H9 (cell line): ENCODE results near the gene XPC. TPM values are rescaled to one million over a fixed set of nuclear protein-coding genes. Genes with fewer than 3 reads are reported as not detected.

Source experiments
- DNase-seq: peaks from one replicate; pipeline ENCODE4 v3.0.0-alpha.2; 2017
- H2AFZ ChIP-seq: one replicate; pipeline ENCODE4 v1.6.1; 2013; ENCODE audit warnings: mild to moderate bottlenecking, low read length, control low read depth, moderate library complexity
- H2AK5ac ChIP-seq: 2 replicates; pipeline ENCODE4 v1.6.1; 2013; ENCODE audit warnings: low read length, control low read depth, mixed read lengths; ENCODE audit not compliant: insufficient read length
- H2BK120ac ChIP-seq: one replicate; pipeline ENCODE4 v1.6.1; 2013; ENCODE audit warnings: low read depth, mild to moderate bottlenecking, low read length, control low read depth, inconsistent platforms; ENCODE audit not compliant: poor library complexity, severe bottlenecking
- H2BK12ac ChIP-seq: 2 replicates; pipeline ENCODE4 v1.6.1; 2013; ENCODE audit warnings: low read length, control low read depth, mixed read lengths, low read depth; ENCODE audit not compliant: insufficient read length
- H2BK15ac ChIP-seq: 2 replicates; pipeline ENCODE4 v1.6.1; 2013; ENCODE audit warnings: low read depth, low read length, control low read depth
- H2BK20ac ChIP-seq: one replicate; pipeline ENCODE4 v1.6.1; 2013; ENCODE audit warnings: low read depth, mild to moderate bottlenecking, low read length, control low read depth, inconsistent platforms; ENCODE audit not compliant: poor library complexity, severe bottlenecking
- H2BK5ac ChIP-seq: 2 replicates; pipeline ENCODE4 v1.6.1; 2013; ENCODE audit warnings: low read length, control low read depth, mixed read lengths; ENCODE audit not compliant: insufficient read length
- H3K14ac ChIP-seq: 2 replicates; pipeline ENCODE4 v1.6.1; 2013; ENCODE audit warnings: low read length, control low read depth; ENCODE audit not compliant: insufficient read depth
- H3K18ac ChIP-seq: 2 replicates; pipeline ENCODE4 v1.6.1; 2013; ENCODE audit warnings: low read depth, mild to moderate bottlenecking, mixed read lengths, low read length, control low read depth; ENCODE audit not compliant: insufficient read length
- H3K23ac ChIP-seq: 2 replicates; pipeline ENCODE4 v1.6.1; 2013; ENCODE audit warnings: low read length, control low read depth, mixed read lengths, low read depth; ENCODE audit not compliant: insufficient read length
- H3K23me2 ChIP-seq: 2 replicates; pipeline ENCODE4 v1.6.1; 2013; ENCODE audit warnings: low read depth, mild to moderate bottlenecking, mixed read lengths, low read length, control low read depth; ENCODE audit not compliant: insufficient read length, poor library complexity, severe bottlenecking
- H3K27ac ChIP-seq: 2 replicates; pipeline ENCODE4 v1.5.1; 2013; ENCODE audit warnings: low read length, control low read depth, mixed read lengths, low read depth; ENCODE audit not compliant: insufficient read length
- H3K27me3 ChIP-seq: 2 replicates; pipeline ENCODE4 v1.6.1; 2013; ENCODE audit warnings: low read length, control low read depth, inconsistent platforms; ENCODE audit not compliant: insufficient read depth
- H3K4ac ChIP-seq: 2 replicates; pipeline ENCODE4 v1.6.1; 2013; ENCODE audit warnings: low read depth, mild to moderate bottlenecking, control low read depth, inconsistent platforms, low read length, moderate library complexity
- H3K4me1 ChIP-seq: 2 replicates; pipeline ENCODE4 v1.6.1; 2013; ENCODE audit warnings: low read length, control low read depth, inconsistent platforms; ENCODE audit not compliant: insufficient read depth
- H3K4me2 ChIP-seq: 2 replicates; pipeline ENCODE4 v1.6.1; 2013; ENCODE audit warnings: low read length, control low read depth, mixed read lengths; ENCODE audit not compliant: insufficient read length, insufficient read depth
- H3K56ac ChIP-seq: 2 replicates; pipeline ENCODE4 v1.6.1; 2013; ENCODE audit warnings: low read depth, mild to moderate bottlenecking, mixed read lengths, low read length, control low read depth; ENCODE audit not compliant: insufficient read length
- H3K79me1 ChIP-seq: 2 replicates; pipeline ENCODE4 v1.6.1; 2013; ENCODE audit warnings: low read depth, mild to moderate bottlenecking, moderate library complexity, low read length, control low read depth, inconsistent platforms; ENCODE audit not compliant: insufficient read depth, poor library complexity, severe bottlenecking
- H3K79me2 ChIP-seq: 2 replicates; pipeline ENCODE4 v1.6.1; 2013; ENCODE audit warnings: low read length, control low read depth, inconsistent platforms; ENCODE audit not compliant: insufficient read depth
- H3K9ac ChIP-seq: 2 replicates; pipeline ENCODE4 v1.6.1; 2013; ENCODE audit warnings: low read length, control low read depth, mixed read lengths; ENCODE audit not compliant: insufficient read length; ENCODE audit errors: extremely low read depth
- H3K9me3 ChIP-seq: one replicate; pipeline ENCODE4 v1.6.1; 2013; ENCODE audit warnings: low read depth, low read length, inconsistent platforms; ENCODE audit not compliant: control insufficient read depth
- H3T11ph ChIP-seq: one replicate; pipeline ENCODE4 v1.6.1; 2013; ENCODE audit warnings: mild to moderate bottlenecking, low read length, control low read depth, inconsistent platforms
- H4K20me1 ChIP-seq: one replicate; pipeline ENCODE4 v1.6.1; 2013; ENCODE audit not compliant: control insufficient read depth, insufficient read length, insufficient read depth
- H4K5ac ChIP-seq: 2 replicates; pipeline ENCODE4 v1.6.1; 2013; ENCODE audit warnings: low read depth, mild to moderate bottlenecking, mixed read lengths, low read length, control low read depth; ENCODE audit not compliant: insufficient read length
- H4K8ac ChIP-seq: replicated peaks from 2 replicates; pipeline ENCODE4 v1.6.1; 2013; ENCODE audit warnings: low read length, control low read depth, mixed read lengths, low read depth; ENCODE audit not compliant: insufficient read length
- H4K91ac ChIP-seq: 2 replicates; pipeline ENCODE4 v1.6.1; 2013; ENCODE audit warnings: low read depth, mild to moderate bottlenecking, moderate library complexity, mixed read lengths, low read length, control low read depth; ENCODE audit not compliant: insufficient read length
- H3K27ac Mint-ChIP-seq, 3 experiments: 2 replicates in 2 of 3; 3 replicates in 1 of 3; pipeline ENCODE4 v1.8.0; 2020 to 2021; ENCODE audit warnings: mixed read lengths in 3 of 3, mild to moderate bottlenecking in 1 of 3, moderate library complexity in 1 of 3
- H3K27me3 Mint-ChIP-seq: 2 replicates; pipeline ENCODE4 v1.8.0; 2021; ENCODE audit warnings: low read depth, mild to moderate bottlenecking, moderate library complexity, mixed read lengths
- H3K36me3 Mint-ChIP-seq, 3 experiments: 2 replicates in 2 of 3; 3 replicates in 1 of 3; pipeline ENCODE4 v1.8.0; 2020 to 2021; ENCODE audit warnings: low read depth in 3 of 3, mixed read lengths in 3 of 3; ENCODE audit not compliant: insufficient read depth in 1 of 3
- H3K4me1 Mint-ChIP-seq, 2 experiments: 2 replicates each; pipeline ENCODE4 v1.8.0; 2020; ENCODE audit warnings: mixed read lengths in 2 of 2
- H3K4me3 Mint-ChIP-seq, 2 experiments: 2 replicates in 1 of 2; 3 replicates in 1 of 2; pipeline ENCODE4 v1.8.0; 2020 to 2021; ENCODE audit warnings: mild to moderate bottlenecking in 2 of 2, mixed read lengths in 2 of 2, moderate library complexity in 1 of 2
- H3K9me3 Mint-ChIP-seq, 2 experiments: 2 replicates in 1 of 2; 3 replicates in 1 of 2; pipeline ENCODE4 v1.8.0; 2020; ENCODE audit warnings: mild to moderate bottlenecking in 2 of 2, mixed read lengths in 2 of 2, moderate library complexity in 1 of 2
- WGBS: extraction: QIAGEN DNeasy Blood & Tissue Kit; methylation state at CpG from one replicate; pipeline ENCODE4 v1.1.7; 2013; ENCODE audit warnings: missing lambda C conversion rate, low lambda C conversion rate, mixed read lengths; ENCODE audit not compliant: insufficient read length; ENCODE audit errors: extremely low coverage; 5-methylcytosine and 5-hydroxymethylcytosine counted together
- total RNA-seq: library from RNA; stranded (reverse); gene quantifications from 2 replicates; pipeline ENCODE4 v1.2.1, GENCODE V29; 2021
- TF ChIP-seq, protein P1 (sequence below): fragments of 200-600 bp; sonication (generic); conservative IDR thresholded peaks from 3 replicates; pipeline ENCODE4 v1.8.0; 2021; ENCODE audit warnings: antibody characterized with exemption, mild to moderate bottlenecking

The XPC gene
- total RNA-seq, 1 experiment from 2014 or later: 30.3 TPM

DNA sequence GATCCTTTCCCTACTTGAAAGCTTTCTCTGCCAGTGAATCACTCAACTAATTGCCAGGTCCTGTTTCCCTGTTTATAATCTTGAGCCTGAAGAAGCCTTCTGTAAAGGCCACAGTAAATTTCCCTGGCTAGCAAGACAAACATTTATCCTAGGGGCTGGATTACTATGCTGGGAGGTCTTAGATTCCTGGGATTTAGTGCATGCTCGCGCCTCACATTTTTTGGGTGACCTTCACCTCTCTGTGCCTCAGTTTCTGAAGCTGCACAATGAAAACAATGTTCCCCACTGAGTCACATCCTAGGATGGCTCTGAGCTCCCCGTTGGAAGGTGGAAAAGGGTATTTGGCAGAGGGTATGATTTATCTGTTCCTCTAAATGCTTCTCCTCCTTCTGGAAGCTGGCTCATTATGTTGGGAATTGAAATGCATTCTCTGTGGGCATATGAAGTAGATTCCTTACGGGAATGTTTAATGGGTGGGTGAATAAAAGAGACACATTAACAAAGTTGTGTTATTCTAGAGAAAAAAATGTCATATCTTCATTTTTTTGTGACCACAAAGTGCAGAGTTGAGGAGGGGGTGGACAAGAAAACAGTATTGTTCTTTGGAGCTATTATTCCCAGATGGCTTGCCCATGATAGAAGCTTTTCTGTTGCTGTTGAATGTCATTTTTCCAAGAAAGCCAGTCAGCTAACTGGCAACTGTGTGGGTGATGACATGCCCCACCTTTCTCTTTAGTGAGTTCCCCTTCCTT, 32.6 kb upstream of the XPC start:
- Histone ChIP-seq H3T11ph (no peak overlapping the region), H3K9ac (no peak overlapping the region), H3K4ac (no peak overlapping the region), H2BK15ac (no peak overlapping the region), H2BK5ac (no peak overlapping the region), H2BK20ac (no peak overlapping the region), H3K27me3 (no peaks in the 10 kb centered on the region), H2AK5ac (no peak overlapping the region), H3K23ac (no peak overlapping the region), H2BK120ac (no peak overlapping the region), H3K79me2 (no peaks in the 10 kb centered on the region), H4K8ac (no peak overlapping the region), H4K91ac (no peak overlapping the region), H3K4me2 (no peak overlapping the region), H3K23me2 (no peaks in the 10 kb centered on the region), H4K5ac (no peak overlapping the region), H3K79me1 (no peaks in the 10 kb centered on the region), H3K18ac (no peak overlapping the region), H3K4me1 (no peaks in the 10 kb centered on the region), H3K14ac (no peak overlapping the region), H4K20me1 (no peaks in the 10 kb centered on the region), H2BK12ac (no peak overlapping the region), H3K9me3 (no peaks in the 10 kb centered on the region), H2AFZ (no peak overlapping the region), H3K56ac (no peak overlapping the region), H3K27ac (no peak overlapping the region)
- no peak for DNase-seq
- Mint-ChIP-seq H3K9me3 (no peaks in the 10 kb centered on the region), H3K27me3 (no peaks in the 10 kb centered on the region; the same call in 1 of the 2 replicates), H3K4me1 (peaks cover 3% of the 10 kb centered on the region in 2 experiments; a peak in 2 of 4 replicates), H3K36me3 (no peaks in the 10 kb centered on the region), H3K27ac (no peak overlapping the region), H3K4me3 (no peak overlapping the region)
- TF ChIP-seq, protein P1, sequence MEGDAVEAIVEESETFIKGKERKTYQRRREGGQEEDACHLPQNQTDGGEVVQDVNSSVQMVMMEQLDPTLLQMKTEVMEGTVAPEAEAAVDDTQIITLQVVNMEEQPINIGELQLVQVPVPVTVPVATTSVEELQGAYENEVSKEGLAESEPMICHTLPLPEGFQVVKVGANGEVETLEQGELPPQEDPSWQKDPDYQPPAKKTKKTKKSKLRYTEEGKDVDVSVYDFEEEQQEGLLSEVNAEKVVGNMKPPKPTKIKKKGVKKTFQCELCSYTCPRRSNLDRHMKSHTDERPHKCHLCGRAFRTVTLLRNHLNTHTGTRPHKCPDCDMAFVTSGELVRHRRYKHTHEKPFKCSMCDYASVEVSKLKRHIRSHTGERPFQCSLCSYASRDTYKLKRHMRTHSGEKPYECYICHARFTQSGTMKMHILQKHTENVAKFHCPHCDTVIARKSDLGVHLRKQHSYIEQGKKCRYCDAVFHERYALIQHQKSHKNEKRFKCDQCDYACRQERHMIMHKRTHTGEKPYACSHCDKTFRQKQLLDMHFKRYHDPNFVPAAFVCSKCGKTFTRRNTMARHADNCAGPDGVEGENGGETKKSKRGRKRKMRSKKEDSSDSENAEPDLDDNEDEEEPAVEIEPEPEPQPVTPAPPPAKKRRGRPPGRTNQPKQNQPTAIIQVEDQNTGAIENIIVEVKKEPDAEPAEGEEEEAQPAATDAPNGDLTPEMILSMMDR: no peak
- no CpG with 5 or more reads among the region's 4 CpGs for WGBS
